Left colon (tissue), 2 donors: Measurements from ENCODE around the gene TFIP11. TPM values are rescaled to one million over a fixed set of nuclear protein-coding genes. Genes with fewer than 3 reads are reported as not detected.
"Not testable (repeated sequence)": the region's sequence is repeated elsewhere in the genome, so short reads cannot be mapped to it uniquely, and the experiment has no call there.

Experiments used
- ATAC-seq: fragments of 200-7000 bp; cut with Tn5 transposase; one replicate; pipeline ENCODE4 v1.9.1; 2020; ENCODE audit warnings: mild to moderate bottlenecking, moderate library complexity
- DNase-seq, 2 donors: peaks; one replicate each; pipeline ENCODE4 v3.0.0-alpha.2; 2020
- intact Hi-C, 2 donors: fragments of 100-400 bp; cut with DNase I in 1 of 2; cut with micrococcal nuclease in 1 of 2; formaldehyde crosslinking; loops; one replicate each; pipeline versions ENCODE4 v1.11.2 to v1.14.0; 2022; cut with DNase I, micrococcal nuclease
- total RNA-seq, 2 donors: library from RNA; stranded (reverse); fragmentation: NEBNext Ultra II Directional; extraction: Animal tissue kit (Norgen Biotek cat#: 25700); gene quantifications; one replicate each; pipeline ENCODE4 v1.2.1, GENCODE V29; 2021
- donor health status: DM: no; HTN: no; CAD: no.
- donor health status: DM: yes; HTN: yes; CAD: no.

Gene TFIP11
- total RNA-seq, 2 donors from 2014 or later: 27.9 to 30.7 TPM

GRCh38 chr22:26545385-26545784 is 33.1 kb upstream of the TFIP11 start:
- ATAC-seq: no peak
- DNase-seq: no peak
- intact Hi-C loops: no loop called here

- intact Hi-C loops: no loop called here
- ATAC-seq (no peak), DNase-seq (no peak)
Measured at GRCh38 chr22:26544489-26544888, 32.2 kb upstream of the TFIP11 start.

DNA sequence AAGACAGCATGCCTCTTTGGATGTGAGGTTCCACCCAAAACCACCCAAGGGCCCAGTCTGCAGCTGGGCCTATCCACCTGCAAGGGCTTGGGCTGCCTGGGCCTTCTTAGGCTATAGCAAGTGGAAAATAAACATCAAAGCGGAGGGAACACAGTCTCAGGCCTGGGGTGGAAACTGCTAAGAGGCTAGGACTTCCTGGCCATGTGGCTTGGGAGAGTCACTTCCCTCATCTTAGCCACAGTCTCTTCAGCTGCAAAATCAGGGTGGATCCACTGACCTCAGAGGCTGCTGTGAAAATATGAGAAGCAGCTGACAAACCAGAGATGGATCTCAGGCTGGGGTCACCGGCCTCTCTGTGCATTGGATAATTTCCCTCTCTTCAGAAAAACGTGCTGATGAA is 30.6 kb upstream of the TFIP11 start:
- ATAC-seq (no peak), DNase-seq (no peak)
- intact Hi-C loops: no loop called here

GRCh38 chr22:26541167-26541819 is 29.0 kb upstream of the TFIP11 start:
- intact Hi-C loops: no loop called here
- no peak for ATAC-seq
- no peak for DNase-seq

GRCh38 chr22:26540119-26540518 is 27.8 kb upstream of the TFIP11 start:
- DNase-seq (no peak), ATAC-seq (no peak)
- intact Hi-C loops: no loop called here

GRCh38 chr22:26536762-26537134 is 24.5 kb upstream of the TFIP11 start:
- ATAC-seq: no peak
- intact Hi-C loops: no loop called here
- DNase-seq: no peak

- ATAC-seq (no peak), DNase-seq (no peak)
- intact Hi-C loops: no loop called here
Measured at GRCh38 chr22:26536056-26536761, 23.9 kb upstream of the TFIP11 start.

- ATAC-seq (no peak), DNase-seq (no peak)
- intact Hi-C loops: no loop called here
Measured at GRCh38 chr22:26535603-26535908, 23.3 kb upstream of the TFIP11 start.

- no peak for DNase-seq
- no peak for ATAC-seq
- intact Hi-C loops: no loop called here
Measured at GRCh38 chr22:26534874-26535602, 22.8 kb upstream of the TFIP11 start.

DNA sequence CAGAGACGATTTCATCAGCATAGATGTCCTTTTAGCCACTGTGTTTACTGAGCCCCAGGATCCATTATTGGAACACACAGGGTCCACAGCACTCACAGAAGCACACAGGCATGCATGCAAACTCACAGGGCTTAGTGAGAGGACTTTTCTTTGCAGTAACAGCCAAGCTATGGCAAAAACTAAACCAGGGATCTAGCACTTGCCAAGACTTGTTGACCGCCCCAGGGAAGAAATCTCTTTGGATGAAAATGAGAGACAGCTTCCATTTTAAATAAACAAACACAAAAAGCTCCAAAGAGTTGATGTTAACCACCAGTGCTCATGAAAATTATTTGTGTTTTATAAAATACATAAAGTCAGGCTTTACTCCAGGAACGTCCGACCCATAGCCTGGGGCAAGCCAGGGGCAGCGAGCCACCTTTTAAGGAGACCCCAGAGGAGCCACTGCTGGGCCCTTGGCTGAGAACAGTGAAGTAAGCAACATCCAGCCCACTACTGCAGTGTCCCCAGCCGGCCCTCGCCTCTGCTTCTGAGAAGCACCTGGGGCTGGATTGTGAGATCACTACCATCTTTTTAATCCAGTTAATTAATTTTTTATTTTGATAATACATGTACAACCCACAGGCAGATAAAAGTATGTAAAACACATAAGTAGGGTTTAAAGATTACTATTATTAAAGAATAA is 22.0 kb upstream of the TFIP11 start:
- intact Hi-C loops: no loop called here
- DNase-seq (no peak), ATAC-seq (no peak)

DNA sequence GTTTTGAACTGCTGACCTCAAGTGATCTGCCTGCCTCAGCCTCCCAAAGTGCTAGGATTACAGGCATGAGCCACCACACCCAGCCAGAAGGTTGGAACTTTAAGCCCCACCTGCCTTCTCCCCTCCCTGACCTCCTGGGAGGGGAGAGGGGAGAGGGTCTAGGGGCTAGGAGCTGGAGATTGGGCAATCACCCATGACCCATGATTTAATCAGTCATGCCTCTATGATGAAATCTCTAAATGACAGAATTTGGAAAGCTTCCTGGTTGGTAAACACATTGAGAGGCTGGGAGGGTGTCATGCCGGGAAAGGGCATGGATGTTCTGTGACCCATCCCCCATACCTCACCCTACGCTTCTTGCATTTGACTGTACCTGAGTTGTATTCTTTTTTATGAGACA is 17.1 kb upstream of the TFIP11 start:
- DNase-seq (no peak), ATAC-seq (no peak)
- intact Hi-C loops: no loop called here

DNA sequence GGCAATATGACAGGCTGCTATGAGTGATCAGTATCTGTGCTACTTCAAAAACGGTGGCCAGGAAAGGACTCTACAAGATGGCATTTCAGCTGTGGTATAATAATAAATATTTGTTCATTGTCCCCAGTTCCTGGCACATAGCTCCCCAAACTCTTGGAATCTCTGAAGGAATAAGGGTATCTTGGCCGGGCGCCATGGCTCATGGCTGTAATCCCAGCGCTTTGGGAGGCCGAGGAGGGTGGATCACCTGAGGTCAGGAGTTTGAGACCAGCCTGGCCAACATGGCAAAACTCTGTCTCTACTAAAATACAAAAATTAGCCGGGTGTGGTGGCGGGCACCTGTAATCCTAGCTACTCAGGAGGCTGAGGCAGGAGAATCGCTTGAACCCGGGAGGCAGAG is 16.2 kb upstream of the TFIP11 start:
- intact Hi-C loops, ATAC-seq, DNase-seq: not testable (repeated sequence)

- DNase-seq (no peak), ATAC-seq (no peak)
- intact Hi-C loops: no loop called here
Measured at GRCh38 chr22:26527574-26528465, 15.5 kb upstream of the TFIP11 start.

- no peak for ATAC-seq
- intact Hi-C loops: no loop called here
Measured at GRCh38 chr22:26527167-26527566, 14.9 kb upstream of the TFIP11 start.

GRCh38 chr22:26525946-26526564 is 13.8 kb upstream of the TFIP11 start:
- no peak for ATAC-seq
- intact Hi-C loops: no loop called here

More at GRCh38 chr22:26527167-26527566, 14.9 kb upstream of the TFIP11 start:
- DNase-seq: no peak

GRCh38 chr22:26524870-26525269 is 12.6 kb upstream of the TFIP11 start:
- ATAC-seq (no peak), DNase-seq (no peak)
- intact Hi-C loops: no loop called here

More at GRCh38 chr22:26525946-26526564, 13.8 kb upstream of the TFIP11 start:
- DNase-seq: no peak

- no peak for ATAC-seq
- intact Hi-C loops: no loop called here
- no peak for DNase-seq
Measured at GRCh38 chr22:26522592-26522991, 10.3 kb upstream of the TFIP11 start.

GRCh38 chr22:26522012-26522411 is 9.7 kb upstream of the TFIP11 start:
- DNase-seq (no peak), ATAC-seq (no peak)
- intact Hi-C loops: no loop called here
